NB4 (cell line): ENCODE results near the gene CASP6.

Source experiments
- CTCF ChIP-seq: IDR thresholded peaks from one replicate; pipeline ENCODE4 v1.5.1; 2012; ENCODE audit warnings: low read depth, low read length
- MAX ChIP-seq: IDR thresholded peaks from 2 replicates; pipeline ENCODE4 v1.6.1; 2011; ENCODE audit warnings: low read depth, low read length
- MYC ChIP-seq: IDR thresholded peaks from 2 replicates; pipeline ENCODE4 v1.6.1; 2011; ENCODE audit warnings: low read depth, low read length

- no peak for TF ChIP-seq CTCF
- no peak for TF ChIP-seq MAX
- TF ChIP-seq MYC, result no peak
Measured at GRCh38 chr4:109745830-109746229, 42.6 kb upstream of the CASP6 start.
